Ramos (cell line): ENCODE results near the gene ADGRG4.
"Not testable (repeated sequence)": the region's sequence is repeated elsewhere in the genome, so short reads cannot be mapped to it uniquely, and the experiment has no call there.

Source experiments
- in situ Hi-C: fragments of 300-500 bp; cut with MboI; formaldehyde crosslinking; loops from one replicate; pipeline ENCODE4 v1.14.3; 2022; ENCODE audit warnings: low sequenced_read_pairs; ENCODE audit not compliant: unreplicated experiment

The ADGRG4 gene

GRCh38 chrX:136386173-136386572 lies 85.4 kb downstream of the ADGRG4 start:
- in situ Hi-C loops, result no loop called here

DNA sequence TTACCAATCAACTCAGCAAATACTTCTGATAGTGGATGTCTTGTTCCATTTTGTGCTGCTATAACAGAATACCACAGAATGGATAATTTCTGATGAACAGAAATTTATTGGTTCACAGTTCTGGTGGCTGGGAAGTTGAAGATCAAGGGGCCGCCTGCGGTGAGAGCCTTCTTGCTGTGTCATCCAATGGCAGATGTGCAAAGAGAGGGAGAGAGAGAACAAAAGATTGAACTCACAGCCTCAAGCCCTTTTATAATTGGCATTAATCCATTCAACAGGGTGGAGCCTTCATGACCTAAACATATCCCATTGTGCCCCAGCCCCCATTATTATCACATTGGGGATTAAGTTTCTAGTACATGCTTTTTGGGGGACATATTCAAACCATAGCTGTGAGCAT lies 86.1 kb downstream of the ADGRG4 start:
- in situ Hi-C loops, result no loop called here

DNA sequence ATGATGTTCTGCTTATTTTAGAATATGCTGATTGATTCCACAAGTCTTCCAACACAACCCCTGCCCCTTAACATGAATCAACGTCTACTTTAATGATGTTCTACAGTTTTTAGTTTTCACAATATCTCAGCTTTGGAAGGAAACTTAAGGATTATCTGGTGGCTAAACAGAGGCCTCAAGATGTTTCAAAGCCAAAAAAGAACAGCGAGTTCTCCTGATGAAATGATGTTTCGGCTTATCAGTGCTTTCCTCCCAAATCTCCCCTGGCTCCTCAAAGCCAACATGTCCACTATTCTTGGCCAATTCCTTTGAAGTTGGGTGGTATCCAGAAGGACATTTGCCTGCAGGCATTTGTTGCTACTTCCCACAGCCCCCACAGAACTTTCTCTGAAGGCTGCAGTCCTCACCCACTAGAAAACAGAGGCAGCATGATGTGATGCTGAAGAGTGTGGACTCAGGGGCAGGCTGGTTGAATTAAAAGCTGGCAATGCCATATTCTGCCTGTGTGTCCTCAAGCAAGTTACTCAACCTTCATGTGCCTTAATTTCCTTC lies 87.3 kb downstream of the ADGRG4 start:
- in situ Hi-C loops, result no loop called here

GRCh38 chrX:136390921-136391320 lies 90.2 kb downstream of the ADGRG4 start:
- in situ Hi-C loops, result no loop called here

DNA sequence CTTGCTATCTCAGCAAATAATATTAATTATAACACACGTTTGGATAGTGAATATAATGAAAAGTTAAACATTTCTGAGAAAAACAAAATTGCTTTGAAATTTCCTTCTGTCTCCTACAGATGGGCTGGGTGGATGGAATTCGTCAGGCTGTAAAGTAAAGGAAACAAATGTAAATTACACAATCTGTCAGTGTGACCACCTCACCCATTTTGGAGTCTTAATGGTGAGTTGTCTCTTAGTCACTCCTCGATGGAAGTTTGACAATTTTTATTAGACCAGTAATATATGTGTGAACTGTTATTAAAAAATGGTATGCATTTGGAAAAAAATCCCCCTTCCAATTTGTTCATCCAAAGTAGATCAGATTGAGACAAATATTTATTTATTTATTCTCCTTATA lies 94.5 kb downstream of the ADGRG4 start:
- in situ Hi-C loops, result no loop called here

DNA sequence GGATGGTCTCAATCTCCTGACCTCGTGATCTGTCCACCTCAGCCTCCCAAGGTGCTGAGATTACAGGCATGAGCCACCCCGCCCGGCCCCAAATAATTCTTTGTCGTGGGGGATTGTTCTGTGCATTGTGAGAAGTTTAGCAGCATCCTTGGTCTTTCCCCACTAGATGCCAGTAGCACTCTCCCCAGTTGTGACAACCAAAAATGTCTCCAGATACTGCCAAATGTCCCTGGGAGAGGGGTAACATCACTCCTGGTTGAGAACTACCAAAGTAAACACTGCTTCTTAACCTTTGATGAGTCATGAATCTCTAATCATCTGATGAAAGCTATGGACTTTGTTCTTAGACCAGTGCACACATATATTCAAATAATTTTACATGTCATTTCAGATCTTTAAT lies 96.2 kb downstream of the ADGRG4 start:
- in situ Hi-C loops, result no loop called here

DNA sequence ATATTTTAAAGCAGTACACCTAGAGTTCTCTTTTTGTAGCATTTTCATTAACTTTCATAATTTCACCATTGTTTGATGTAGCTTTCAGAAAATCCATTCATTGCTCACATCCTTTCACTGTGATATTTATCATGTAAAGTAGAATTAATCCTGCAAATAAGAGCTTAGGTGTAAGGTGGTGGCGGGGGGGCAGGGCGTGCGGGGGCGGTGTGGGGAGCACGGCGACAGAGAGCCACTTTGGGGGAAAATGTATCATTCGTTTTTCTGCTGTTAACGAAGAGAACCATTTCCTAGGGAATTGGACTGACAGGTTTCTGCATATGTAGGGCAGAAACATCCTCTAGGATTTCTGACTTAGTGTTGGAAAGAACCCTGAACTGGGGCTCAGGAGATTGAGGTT lies 104.4 kb downstream of the ADGRG4 start:
- in situ Hi-C loops, result no loop called here

GRCh38 chrX:136417806-136418205 lies 117.0 kb downstream of the ADGRG4 start:
- in situ Hi-C loops, result no loop called here

- in situ Hi-C loops, result no loop called here
Observed at GRCh38 chrX:136421338-136421737, 120.6 kb downstream of the ADGRG4 start.

DNA sequence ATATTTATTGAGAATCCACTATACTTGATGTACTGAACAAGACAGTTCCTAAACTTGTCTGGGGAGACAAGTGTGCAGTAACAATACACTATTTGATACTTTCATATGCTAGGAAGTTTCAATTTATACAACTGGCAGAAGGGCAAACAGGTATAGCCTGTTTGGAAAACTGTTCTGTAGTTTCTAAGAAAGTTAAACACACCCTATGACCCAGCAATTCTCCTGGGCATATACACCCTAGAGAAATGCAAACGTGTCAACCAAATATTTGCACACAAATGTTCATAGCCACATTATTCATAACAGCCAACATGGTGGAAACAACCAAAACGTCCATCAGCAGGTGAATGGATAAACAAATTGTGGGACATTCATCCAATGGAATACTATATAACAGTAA lies 123.0 kb downstream of the ADGRG4 start:
- in situ Hi-C loops, result no loop called here

- in situ Hi-C loops, result no loop called here
Observed at GRCh38 chrX:136425996-136426395, 125.2 kb downstream of the ADGRG4 start.

DNA sequence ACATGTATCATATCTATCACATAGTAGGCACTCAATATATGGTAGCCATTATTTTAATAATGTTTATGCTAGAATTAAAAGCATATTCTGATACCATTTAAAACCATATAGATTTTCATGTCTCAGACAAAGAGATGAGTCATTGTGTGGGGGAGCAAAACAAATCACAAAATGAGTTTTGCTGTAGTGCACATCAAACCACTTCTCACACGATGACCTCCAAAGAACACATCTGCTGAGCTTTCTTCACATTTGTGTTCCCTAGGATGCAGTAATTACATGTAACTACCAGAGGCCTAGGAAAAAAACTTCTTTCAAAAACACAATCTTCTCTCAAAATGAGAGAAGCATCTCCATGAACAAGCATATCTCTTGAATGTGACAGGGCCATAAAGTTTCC lies 130.9 kb downstream of the ADGRG4 start:
- in situ Hi-C loops, result no loop called here

DNA sequence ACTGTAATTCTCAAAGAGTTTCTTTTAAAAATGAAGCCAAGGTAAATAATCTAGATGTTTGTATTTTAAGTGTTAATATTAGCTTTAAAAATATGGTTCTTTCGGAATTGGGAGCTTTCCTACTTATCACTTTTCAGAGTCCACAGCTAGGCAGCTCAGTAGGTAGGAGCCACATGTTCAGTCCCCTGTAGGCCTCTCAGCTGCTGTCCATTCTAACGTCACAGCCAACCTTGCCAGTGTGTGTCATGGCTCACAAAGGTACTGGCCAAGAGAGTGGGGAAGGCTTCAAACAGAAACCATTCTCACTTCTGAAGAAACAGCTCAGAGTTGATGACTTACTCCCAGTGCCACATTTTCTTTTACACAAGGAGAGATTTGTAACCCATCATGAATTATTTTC lies 137.0 kb downstream of the ADGRG4 start:
- in situ Hi-C loops, result no loop called here

DNA sequence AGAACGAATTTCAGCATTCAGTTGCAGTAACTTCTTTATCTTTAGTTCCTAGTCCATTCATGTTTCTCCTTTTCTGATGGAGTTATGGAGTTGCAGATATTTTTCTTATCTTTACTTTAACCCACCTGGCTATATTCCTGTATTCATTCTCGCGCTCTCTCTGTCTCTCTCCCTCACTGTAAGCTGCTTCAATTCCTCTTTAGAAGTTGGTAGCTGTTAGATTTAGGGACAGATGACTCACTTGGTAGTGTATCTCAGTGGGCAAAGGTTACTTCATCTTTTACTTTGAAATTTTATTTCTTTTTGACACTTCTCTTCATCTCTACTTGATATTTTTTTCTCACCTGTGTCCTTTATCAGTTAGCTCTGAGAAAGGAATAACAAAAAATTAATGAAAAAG lies 137.4 kb downstream of the ADGRG4 start:
- in situ Hi-C loops, result no loop called here

DNA sequence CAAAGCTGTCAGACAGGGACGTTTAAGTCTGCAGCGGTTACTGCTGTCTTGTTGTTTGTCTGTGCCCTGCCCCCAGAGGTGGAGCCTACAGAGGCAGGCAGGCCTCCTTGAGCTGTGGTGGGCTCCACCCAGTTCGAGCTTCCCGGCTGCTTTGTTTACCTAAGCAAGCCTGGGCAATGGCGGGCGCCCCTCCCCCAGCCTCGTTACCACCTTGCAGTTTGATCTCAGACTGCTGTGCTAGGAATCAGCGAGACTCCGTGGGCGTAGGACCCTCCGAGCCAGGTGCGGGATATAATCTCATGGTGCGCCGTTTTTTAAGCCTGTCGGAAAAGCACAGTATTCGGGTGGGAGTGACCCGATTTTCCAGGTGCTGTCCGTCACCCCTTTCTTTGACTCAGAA lies 144.9 kb downstream of the ADGRG4 start:
- in situ Hi-C loops, result not testable (repeated sequence)

DNA sequence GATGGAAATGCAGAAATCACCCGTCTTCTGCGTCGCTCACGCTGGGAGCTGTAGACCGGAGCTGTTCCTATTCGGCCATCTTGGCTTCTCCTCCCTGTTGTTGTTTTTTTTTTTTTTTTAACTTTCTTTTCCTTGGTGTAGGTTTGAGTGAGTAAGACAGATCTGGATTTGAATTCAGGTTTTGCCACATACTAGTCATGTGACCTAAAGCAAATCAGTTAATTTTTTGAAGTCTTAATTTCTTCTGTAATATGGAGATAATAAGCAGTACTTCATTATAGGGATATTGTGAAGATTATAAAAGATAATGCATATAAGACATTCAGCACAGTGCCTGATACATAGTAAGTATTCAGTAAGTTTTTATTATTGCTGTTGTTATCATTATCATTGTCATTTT lies 145.4 kb downstream of the ADGRG4 start:
- in situ Hi-C loops, result no loop called here

DNA sequence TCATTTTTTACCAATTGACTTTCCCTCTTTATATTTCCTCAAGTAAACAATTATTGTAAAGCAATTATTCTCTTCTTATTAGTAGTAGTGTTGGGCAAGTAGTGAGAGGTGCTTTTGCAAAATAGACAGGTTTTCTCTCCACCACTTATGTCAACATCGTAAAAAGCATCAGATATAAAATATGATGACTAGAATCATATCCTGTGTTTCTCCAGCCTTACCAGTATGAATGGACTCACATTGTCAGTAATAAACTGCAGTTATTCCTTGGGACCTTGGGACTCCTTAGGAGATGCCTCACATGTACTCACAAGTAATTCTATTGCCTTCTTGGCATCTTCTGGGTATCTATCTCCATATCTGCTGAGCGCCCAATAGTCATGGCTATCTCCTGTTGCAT lies 146.5 kb downstream of the ADGRG4 start:
- in situ Hi-C loops, result no loop called here

DNA sequence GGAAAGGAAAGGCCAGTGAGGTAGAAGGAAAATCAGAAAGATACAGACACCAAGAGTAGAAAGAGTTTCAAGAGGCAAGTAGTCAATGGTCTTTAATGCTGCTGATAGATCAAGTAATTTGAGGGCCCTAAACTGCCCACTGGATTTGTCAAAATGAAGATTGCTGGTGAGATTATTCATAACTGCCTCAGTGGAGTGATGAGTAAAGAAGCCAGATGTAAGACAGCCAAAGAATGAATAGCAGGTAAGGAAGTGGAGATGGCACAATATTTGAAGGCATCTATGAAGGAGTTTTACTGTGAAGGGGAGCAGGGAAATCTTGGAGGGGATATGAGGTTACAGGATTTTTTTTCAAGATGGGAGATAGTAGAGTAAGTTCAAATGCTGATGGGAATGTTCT lies 147.2 kb downstream of the ADGRG4 start:
- in situ Hi-C loops, result no loop called here

DNA sequence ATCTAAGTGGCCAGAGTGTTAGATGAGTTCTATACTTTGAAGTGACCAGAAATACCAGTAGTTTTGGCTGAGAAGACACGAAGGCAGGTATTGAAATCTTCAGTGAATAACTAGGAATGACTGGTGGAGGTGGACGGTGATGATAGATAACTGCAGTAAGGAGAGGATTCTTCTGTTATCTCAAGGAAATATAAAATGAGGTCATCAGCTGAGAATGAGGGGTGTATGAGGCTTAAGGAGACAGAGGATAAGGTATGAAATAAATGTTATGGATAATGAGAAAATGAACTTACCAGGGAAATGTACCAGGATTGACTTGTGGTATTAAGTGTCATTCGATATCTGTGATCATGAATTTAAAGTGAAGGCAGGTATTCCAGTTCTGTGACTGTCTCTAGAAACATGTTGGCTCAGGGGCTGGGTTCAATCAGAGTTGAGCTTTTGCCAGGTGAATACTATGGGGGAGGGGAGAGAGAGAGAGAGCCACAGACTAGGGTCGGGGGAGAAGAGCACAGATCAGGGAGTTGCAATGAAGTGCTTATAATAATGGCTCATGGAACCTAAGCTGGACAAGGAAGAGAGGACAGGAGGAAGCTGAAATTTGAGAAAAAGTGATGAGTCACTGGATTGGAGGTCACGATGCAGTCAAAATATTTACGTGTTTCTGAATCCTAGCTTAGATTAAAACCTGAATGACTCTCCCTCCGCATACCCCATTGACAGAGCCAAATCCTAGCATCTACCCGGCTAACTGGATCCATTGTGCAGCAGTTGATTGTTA lies 149.5 kb downstream of the ADGRG4 start:
- in situ Hi-C loops, result no loop called here

DNA sequence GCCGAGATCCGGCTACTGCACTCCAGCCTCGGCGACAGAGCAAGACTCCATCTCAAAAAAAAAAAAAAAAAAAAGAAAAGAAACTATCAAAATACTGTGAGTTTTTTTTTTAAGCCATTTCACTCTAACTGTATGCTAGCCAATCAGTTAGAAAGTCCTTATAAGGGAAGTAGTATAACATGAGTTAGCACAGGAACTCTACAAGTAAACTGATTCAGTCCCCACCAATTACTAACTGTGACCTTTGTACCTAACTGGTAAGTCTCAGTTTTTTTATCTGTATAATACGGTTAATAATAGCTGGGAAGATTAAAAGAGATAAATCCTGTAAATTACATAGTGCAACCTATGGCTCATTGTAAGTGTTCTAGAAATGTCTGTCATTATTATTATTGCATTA lies 151.9 kb downstream of the ADGRG4 start:
- in situ Hi-C loops, result no loop called here

DNA sequence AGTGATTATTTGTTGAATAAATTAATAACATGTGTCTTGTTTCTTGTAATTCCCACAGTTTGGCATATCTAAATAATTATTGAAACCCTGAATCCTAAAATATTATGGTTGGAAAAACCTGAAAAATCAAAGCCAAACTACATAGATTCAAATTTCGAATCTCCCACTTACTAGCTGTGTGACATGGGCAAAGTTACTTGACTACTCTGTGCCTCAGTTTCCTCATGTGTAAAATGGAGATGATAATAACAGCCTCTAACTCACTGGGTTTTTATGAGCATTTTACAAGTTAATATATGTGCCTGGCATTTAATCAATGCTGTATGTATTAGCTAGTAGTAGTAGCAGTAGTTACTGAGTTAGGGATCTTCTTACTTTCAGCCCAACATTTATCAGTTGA lies 152.4 kb downstream of the ADGRG4 start:
- in situ Hi-C loops, result no loop called here

DNA sequence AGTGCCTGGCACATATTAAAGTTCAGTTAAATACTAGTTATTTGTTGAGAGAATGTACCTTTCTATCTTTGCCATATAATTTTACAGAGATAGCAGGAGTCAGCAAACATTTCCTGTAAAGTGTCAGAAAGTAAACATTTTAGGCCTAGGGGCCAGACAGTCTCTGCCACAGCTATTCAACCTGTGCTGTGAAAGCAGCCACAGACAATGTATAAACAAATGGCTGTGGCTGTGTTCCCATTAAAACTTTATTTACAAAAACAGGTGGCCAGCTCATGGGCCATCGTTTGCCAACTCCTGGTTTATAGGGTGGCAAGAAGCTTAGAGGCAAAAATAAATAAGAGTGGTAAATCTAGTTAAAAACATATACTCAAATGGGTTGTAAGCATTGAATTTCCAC lies 153.0 kb downstream of the ADGRG4 start:
- in situ Hi-C loops, result no loop called here
